IMR-90 (cell line): ENCODE results near the gene GABPA.

Experiments
- BHLHE40 ChIP-seq: fragments of 150-350 bp; IDR thresholded peaks from 2 replicates; pipeline ENCODE4 v1.6.1; 2016; ENCODE audit warnings: mild to moderate bottlenecking, low read depth, low read length
- CEBPB ChIP-seq: IDR thresholded peaks from 2 replicates; pipeline ENCODE4 v1.6.1; 2012; ENCODE audit warnings: low read depth, low read length, improper control_type of control experiment
- CTCF ChIP-seq: conservative IDR thresholded peaks from 2 replicates; pipeline ENCODE4 v1.5.1; 2012; ENCODE audit warnings: mild to moderate bottlenecking, low read depth, low read length, improper control_type of control experiment
- FOS ChIP-seq: fragments of 150-350 bp; IDR thresholded peaks from 2 replicates; pipeline ENCODE4 v1.6.1; 2016; ENCODE audit warnings: low read depth, low read length
- POLR2A ChIP-seq: IDR thresholded peaks from 2 replicates; pipeline ENCODE4 v1.6.1; 2012; ENCODE audit warnings: mild to moderate bottlenecking, low read depth, low read length

GRCh38 chr21:25759573-25759972, 24.8 kb downstream of the GABPA start:
- TF ChIP-seq CEBPB (peak; percentile 58), BHLHE40 (no peak), POLR2A (no peak), CTCF (no peak), FOS (no peak)
